Adrenal gland (tissue), 12 donors: ENCODE results near the gene COL9A3. TPM values are rescaled to one million over a fixed set of nuclear protein-coding genes. Genes with fewer than 3 reads are reported as not detected.

Experiments
- DNase-seq, 7 donors: peaks; one replicate each; pipeline ENCODE4 v3.0.0-alpha.2; 2019 to 2020
- H3K27ac ChIP-seq, 5 donors: fragments of 200-600 bp; sonication (generic) in 4 of 5; 1 replicate in 3 of 5; 2 replicates in 2 of 5; pipeline versions ENCODE4 v1.5.1 to v1.8.0; 2016 to 2020; ENCODE audit warnings: mild to moderate bottlenecking in 1 of 5
- H3K27me3 ChIP-seq: fragments of 200-600 bp; 2 replicates; pipeline ENCODE4 v1.8.0; 2021
- H3K36me3 ChIP-seq, 2 donors: fragments of 200-600 bp; replicated peaks in 1 of 2; 1 replicate in 1 of 2; 2 replicates in 1 of 2; pipeline versions ENCODE4 v1.5.1 to v1.8.0; 2018 to 2022
- H3K4me1 ChIP-seq, 2 donors: fragments of 200-600 bp; replicated peaks in 1 of 2; 1 replicate in 1 of 2; 2 replicates in 1 of 2; pipeline versions ENCODE4 v1.5.1 to v1.8.0; 2018 to 2021
- H3K4me3 ChIP-seq, 4 donors: fragments of 200-600 bp; sonication (generic) in 3 of 4; one replicate each; pipeline ENCODE4 v1.5.1; 2016 to 2018
- H3K9me3 ChIP-seq, 3 donors: fragments of 200-600 bp; sonication (generic) in 1 of 3; replicated peaks in 1 of 3; 1 replicate in 2 of 3; 2 replicates in 1 of 3; pipeline versions ENCODE4 v1.5.1 to v1.8.0; 2016 to 2021
- POLR2A ChIP-seq, 2 donors: fragments of 450-650 bp; IDR thresholded peaks; one replicate each; pipeline ENCODE4 v1.6.1; 2017; ENCODE audit warnings: antibody characterized with exemption in 2 of 2, mild to moderate bottlenecking in 2 of 2, moderate library complexity in 1 of 2
- WGBS, 4 donors: extraction: QIAGEN DNeasy Blood & Tissue Kit in 2 of 4; methylation state at CpG; one replicate each; pipeline versions ENCODE4 v1.1.5 to v1.1.7; 2013 to 2017; 5-methylcytosine and 5-hydroxymethylcytosine counted together
- intact Hi-C, 2 donors: fragments of 100-400 bp; cut with DNase I; formaldehyde crosslinking; loops; one replicate each; pipeline versions ENCODE4 v1.14.1 to v1.15.0; 2022 to 2023
- polyA plus RNA-seq, 3 donors: library from polyadenylated mRNA; stranded (reverse); fragments of 200-250 nt in 2 of 3; fragments of 350-450 nt in 1 of 3; fragmentation: Illumina TruSeq in 1 of 3; extraction: RNeasy Lipid Tissue Mini Kit (QIAGEN cat#74804) in 1 of 3; gene quantifications; one replicate each; pipeline ENCODE4 v1.2.3, GENCODE V29; 2013 to 2014
- total RNA-seq, 9 donors: library from RNA; depleted of rRNA in 4 of 9; stranded (reverse); fragments of >200 nt in 4 of 9; fragments of 120-200 nt in 1 of 9; fragmentation: NEBNext Ultra II Directional in 1 of 9; extraction: Animal tissue kit (Norgen Biotek cat#: 25700) in 1 of 9; gene quantifications; one replicate each; pipeline versions ENCODE4 v1.1.0 to v1.2.4, GENCODE V29; 2013 to 2023
- TF ChIP-seq, protein P1 (sequence below), 6 experiments: fragments of 450-650 bp in 4 of 6; fragments of 200-600 bp in 2 of 6; sonication (generic) in 1 of 6; IDR thresholded peaks; 1 replicate in 5 of 6; 2 replicates in 1 of 6; pipeline versions ENCODE4 v1.5.1 to v1.8.0; 2016 to 2021; ENCODE audit warnings: antibody characterized with exemption in 6 of 6, mild to moderate bottlenecking in 2 of 6, moderate library complexity in 1 of 6
- donor health status: healthy with polysubstance abuse.
- donor health status: Bipolar disorder and iron deficiency.
- donor health status: DM: yes; HTN: yes; CAD: no.
- donor health status: DM: no; HTN: no; CAD: no.
- donor health status: DM: no; HTN: no; CAD: no.
- donor health status: DM: yes; HTN: yes; CAD: no.

The COL9A3 gene
- total and polyA plus RNA-seq, 12 donors, result 0.22 to 27.8 (median 1.4) TPM

DNA sequence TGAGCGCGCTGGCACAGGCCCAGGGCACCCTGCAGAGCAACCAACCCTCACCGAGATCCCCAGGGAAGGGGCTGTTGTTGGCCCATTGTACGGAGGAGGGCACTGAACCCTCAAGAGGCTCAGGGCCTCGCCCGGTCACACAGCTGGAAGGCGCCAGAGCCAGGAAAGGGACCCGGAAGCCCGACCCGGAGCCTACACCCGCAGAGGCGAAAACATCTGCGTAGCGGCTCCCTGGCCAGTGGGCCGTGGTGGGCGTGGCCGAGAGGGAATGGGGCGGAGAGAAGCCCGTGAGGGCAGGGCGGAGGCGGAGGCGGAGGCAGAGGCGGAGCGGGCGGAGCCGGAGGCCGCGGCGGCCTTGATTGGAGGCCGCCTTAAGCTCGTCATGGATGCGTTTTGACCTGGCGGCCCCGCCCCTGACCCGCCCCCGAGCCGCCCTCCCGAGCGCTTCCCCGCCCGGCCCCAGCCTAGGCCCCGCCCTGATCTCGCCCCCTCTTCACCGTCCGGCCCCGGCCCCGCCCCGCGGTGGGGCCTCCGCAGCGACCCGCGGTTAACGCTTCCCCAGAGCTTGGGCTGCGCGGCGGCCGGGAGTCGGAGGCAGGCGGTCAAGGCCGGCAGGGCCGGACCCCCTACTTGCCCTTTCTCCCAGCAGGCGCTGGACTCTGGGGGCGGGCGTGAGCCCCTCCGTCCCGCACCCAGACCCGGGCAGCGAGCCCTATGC, 22.7 kb upstream of the COL9A3 start:
- peak overlapping the region in 2 of 4 donors; percentile 38 to 95 for H3K4me3 ChIP-seq
- H3K9me3 ChIP-seq, result no peaks in the 10 kb centered on the region
- H3K36me3 ChIP-seq, result peaks cover 0 to 13% of the 10 kb centered on the region in 2 donors
- WGBS, 4 donors, result 0 to 2% (median 1%) methylated on average over 7 to 69 of the region's 69 CpGs
- TF ChIP-seq, protein P1, sequence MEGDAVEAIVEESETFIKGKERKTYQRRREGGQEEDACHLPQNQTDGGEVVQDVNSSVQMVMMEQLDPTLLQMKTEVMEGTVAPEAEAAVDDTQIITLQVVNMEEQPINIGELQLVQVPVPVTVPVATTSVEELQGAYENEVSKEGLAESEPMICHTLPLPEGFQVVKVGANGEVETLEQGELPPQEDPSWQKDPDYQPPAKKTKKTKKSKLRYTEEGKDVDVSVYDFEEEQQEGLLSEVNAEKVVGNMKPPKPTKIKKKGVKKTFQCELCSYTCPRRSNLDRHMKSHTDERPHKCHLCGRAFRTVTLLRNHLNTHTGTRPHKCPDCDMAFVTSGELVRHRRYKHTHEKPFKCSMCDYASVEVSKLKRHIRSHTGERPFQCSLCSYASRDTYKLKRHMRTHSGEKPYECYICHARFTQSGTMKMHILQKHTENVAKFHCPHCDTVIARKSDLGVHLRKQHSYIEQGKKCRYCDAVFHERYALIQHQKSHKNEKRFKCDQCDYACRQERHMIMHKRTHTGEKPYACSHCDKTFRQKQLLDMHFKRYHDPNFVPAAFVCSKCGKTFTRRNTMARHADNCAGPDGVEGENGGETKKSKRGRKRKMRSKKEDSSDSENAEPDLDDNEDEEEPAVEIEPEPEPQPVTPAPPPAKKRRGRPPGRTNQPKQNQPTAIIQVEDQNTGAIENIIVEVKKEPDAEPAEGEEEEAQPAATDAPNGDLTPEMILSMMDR (IDR thresholded peaks at IDR 0.05), result no peak
- TF ChIP-seq POLR2A (IDR thresholded peaks at IDR 0.05), result peak; percentile 62 to 77
- H3K27ac ChIP-seq, result peak overlapping the region; percentile 77 to 96 (median 89)
- peak; percentile 95 to 98 (median 96) for DNase-seq
- peaks cover 8 to 28% of the 10 kb centered on the region in 2 donors for H3K4me1 ChIP-seq
- no peaks in the 10 kb centered on the region for H3K27me3 ChIP-seq
- intact Hi-C loops, result loop anchor here (5.0 to 10.0 kb wide), 4 partner anchors 127 to 489 kb away; partner anchors contain the start of gene ADRM1 (in 1 of the 2)

- TF ChIP-seq, protein P1 (IDR thresholded peaks at IDR 0.05), result no peak
- TF ChIP-seq POLR2A (IDR thresholded peaks at IDR 0.05), result peak in 1 of 2 donors; percentile 43
- intact Hi-C loops, result loop anchor here in 1 of 2 donors (10.0 kb wide), 2 partner anchors 300 to 490 kb away; partner anchors contain the start of gene ADRM1
- peak in 5 of 7 donors; percentile 53 to 61 (median 55) for DNase-seq
- Histone ChIP-seq H3K4me1 (peaks cover 8 to 28% of the 10 kb centered on the region in 2 donors), H3K9me3 (no peaks in the 10 kb centered on the region), H3K36me3 (peaks cover 0 to 24% of the 10 kb centered on the region in 2 donors), H3K27me3 (no peaks in the 10 kb centered on the region), H3K27ac (peak overlapping the region; percentile 58 to 96 (median 89)), H3K4me3 (peak overlapping the region in 2 of 4 donors; percentile 38 to 95)
- 0 to 1% (median 0%) methylated on average over 18 to 68 of the region's 68 CpGs for WGBS, 4 donors
Measured at GRCh38 chr20:62795023-62795761, 21.7 kb upstream of the COL9A3 start.

DNA sequence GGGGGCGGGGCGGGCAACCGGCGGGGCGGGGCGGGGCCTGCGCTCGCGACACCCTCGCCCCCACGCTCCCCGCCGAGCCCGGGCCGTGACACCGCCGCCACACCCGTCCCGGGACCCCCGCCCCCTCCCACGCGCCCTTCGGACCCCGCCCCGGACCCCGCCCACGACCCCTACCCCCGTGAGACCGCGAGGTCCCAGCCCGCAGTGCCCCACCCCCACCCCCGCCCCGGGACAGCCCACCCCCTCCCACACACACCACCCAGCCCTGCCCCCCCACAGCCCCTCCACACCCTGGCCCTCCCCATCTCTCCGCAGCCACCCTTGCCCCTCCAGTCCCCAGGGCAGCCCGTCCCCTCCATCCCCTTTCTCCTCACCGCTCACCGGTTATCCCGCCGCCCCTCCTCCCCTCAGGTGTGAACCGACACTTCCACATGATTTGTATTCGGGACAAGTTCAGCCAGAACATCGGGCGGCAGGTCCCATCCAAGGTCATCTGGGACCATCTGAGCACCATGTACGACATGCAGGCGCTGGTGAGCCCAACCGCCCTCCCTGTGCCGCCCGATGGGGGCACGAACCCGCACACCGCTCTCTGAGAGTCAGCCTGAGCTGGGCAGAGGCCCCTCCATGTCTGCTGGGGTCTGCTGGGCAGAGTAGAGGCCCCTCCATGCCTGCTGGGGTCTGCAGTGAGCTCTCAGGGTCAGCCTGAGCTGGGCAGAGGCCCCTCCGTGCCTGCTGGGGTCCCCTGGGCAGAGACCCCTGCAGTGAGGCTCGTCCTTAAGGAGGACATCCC, 20.0 kb upstream of the COL9A3 start:
- Histone ChIP-seq H3K9me3 (no peaks in the 10 kb centered on the region), H3K4me1 (peaks cover 8 to 28% of the 10 kb centered on the region in 2 donors), H3K27ac (peak overlapping the region in 3 of 5 donors; percentile 89 to 96 (median 90)), H3K36me3 (peaks cover 0 to 32% of the 10 kb centered on the region in 2 donors), H3K27me3 (no peaks in the 10 kb centered on the region), H3K4me3 (peak overlapping the region in 2 of 4 donors; percentile 43 to 95)
- TF ChIP-seq, protein P1 (IDR thresholded peaks at IDR 0.05), result no peak
- no peak for TF ChIP-seq POLR2A (IDR thresholded peaks at IDR 0.05)
- DNase-seq, result peak in 6 of 7 donors; percentile 55 to 74 (median 60)
- intact Hi-C loops, result loop anchor here in 1 of 2 donors (10.0 kb wide), 2 partner anchors 302 to 492 kb away; partner anchors contain the start of gene ADRM1
- WGBS, 4 donors, result 14 to 47% (median 17%) methylated on average over 6 to 48 of the region's 53 CpGs; no CpG with 5 or more reads in 1 of the 4 donors
